Transverse colon (tissue), 3 donors: ENCODE results near the gene TET2.

ENCODE experiments used
- EP300 ChIP-seq: sonication (generic); formaldehyde crosslinking; IDR thresholded peaks from one replicate; pipeline ENCODE4 v1.6.1; 2017; ENCODE audit warnings: antibody characterized with exemption, low read depth
- POLR2A ChIP-seq: fragments of 450-650 bp; IDR thresholded peaks from one replicate; pipeline ENCODE4 v1.6.1; 2016; ENCODE audit warnings: antibody characterized with exemption, mild to moderate bottlenecking, moderate library complexity
- TF ChIP-seq, protein P1 (sequence below), 5 experiments: fragments of 200-600 bp in 3 of 5; fragments of 450-650 bp in 2 of 5; sonication (generic) in 3 of 5; IDR thresholded peaks; 1 replicate in 2 of 5; 2 replicates in 3 of 5; pipeline ENCODE4 v1.5.1; 2016 to 2017; ENCODE audit warnings: antibody characterized with exemption in 5 of 5, inconsistent platforms in 3 of 5, mild to moderate bottlenecking in 2 of 5, moderate library complexity in 1 of 5

DNA sequence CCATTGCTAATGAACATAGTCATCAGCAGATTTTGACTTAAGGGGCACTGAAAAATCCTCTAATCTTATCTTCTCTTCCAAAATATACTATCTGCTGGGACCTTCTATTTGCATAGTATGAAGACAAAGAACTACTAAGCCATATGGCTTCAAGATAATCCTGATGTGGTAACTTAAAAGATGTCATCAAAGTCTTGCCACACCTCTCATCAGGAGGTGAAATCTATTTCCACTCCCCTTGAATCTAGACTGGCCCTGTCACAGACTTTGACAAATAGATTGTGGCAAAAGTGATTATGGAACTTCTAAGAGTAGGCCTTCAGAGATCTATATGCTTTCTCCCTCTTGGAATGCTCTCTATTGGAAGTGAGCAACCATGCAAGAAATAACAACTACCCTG, 27.3 kb upstream of the TET2 start:
- TF ChIP-seq POLR2A: no peak
- TF ChIP-seq, protein P1, sequence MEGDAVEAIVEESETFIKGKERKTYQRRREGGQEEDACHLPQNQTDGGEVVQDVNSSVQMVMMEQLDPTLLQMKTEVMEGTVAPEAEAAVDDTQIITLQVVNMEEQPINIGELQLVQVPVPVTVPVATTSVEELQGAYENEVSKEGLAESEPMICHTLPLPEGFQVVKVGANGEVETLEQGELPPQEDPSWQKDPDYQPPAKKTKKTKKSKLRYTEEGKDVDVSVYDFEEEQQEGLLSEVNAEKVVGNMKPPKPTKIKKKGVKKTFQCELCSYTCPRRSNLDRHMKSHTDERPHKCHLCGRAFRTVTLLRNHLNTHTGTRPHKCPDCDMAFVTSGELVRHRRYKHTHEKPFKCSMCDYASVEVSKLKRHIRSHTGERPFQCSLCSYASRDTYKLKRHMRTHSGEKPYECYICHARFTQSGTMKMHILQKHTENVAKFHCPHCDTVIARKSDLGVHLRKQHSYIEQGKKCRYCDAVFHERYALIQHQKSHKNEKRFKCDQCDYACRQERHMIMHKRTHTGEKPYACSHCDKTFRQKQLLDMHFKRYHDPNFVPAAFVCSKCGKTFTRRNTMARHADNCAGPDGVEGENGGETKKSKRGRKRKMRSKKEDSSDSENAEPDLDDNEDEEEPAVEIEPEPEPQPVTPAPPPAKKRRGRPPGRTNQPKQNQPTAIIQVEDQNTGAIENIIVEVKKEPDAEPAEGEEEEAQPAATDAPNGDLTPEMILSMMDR (IDR thresholded peaks at IDR 0.05): no peak
- TF ChIP-seq EP300: no peak
